GM19467 (cell line): ENCODE measurements around the gene EMC1.
"Not testable (repeated sequence)": the region's sequence is repeated elsewhere in the genome, so short reads cannot be mapped to it uniquely, and the experiment has no call there.

Experiments
- ATAC-seq: cut with Tn5 transposase; IDR thresholded peaks from one replicate; pipeline ENCODE4 v1.9.1; 2021; ENCODE audit warnings: mild to moderate bottlenecking, moderate library complexity; ENCODE audit not compliant: unreplicated experiment

Gene EMC1

DNA sequence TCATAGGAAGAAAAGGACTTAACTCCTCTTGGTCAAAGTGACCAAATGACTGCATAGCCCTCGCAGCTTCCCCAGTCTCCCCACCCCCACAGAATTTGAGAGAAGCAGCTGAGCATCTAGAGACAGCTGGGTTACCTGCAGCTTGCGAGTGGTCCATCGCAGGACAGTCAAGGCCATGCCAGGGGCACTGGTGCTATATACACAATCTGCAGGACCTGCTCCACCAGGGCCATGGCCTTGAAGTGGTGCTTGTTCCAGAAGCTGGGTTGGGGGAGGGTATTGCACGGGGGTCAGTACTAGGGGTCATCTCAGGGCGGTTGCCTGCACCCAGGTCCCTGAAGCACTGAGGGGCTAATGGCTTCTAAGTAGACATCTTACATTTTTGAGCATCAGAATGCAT, 10.7 kb upstream of the EMC1 start:
- ATAC-seq, result no peak

- no peak for ATAC-seq
Measured at GRCh38 chr1:19260211-19261138, 9.2 kb upstream of the EMC1 start.

DNA sequence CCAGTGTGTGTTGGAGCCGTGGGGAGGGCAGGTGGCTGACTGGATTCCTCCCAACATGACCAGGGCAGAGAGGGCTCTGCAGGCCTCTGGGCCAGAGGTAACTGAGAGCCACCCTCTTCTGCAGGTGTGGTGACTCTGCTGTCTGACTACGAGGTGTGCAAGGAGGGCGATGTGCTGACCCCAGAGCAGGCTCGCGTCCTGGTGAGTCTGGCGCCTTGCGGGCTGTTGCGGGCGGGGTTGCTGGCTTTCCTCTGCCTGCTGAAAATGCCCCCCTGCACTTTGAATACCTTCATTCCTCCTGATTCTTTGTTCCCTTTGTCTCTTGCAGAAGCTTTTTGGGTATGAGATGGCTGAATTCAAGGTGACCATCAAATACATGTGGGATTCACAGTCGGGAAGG, 7.0 kb upstream of the EMC1 start:
- ATAC-seq, result no peak

- ATAC-seq, result no peak
Measured at GRCh38 chr1:19257178-19257914, 6.0 kb upstream of the EMC1 start.

GRCh38 chr1:19256301-19256700, 5.0 kb upstream of the EMC1 start:
- ATAC-seq, result not testable (repeated sequence)

GRCh38 chr1:19255288-19255687, 4.0 kb upstream of the EMC1 start:
- ATAC-seq, result no peak

- ATAC-seq, result no peak
Measured at GRCh38 chr1:19254416-19254815, 3.1 kb upstream of the EMC1 start.

GRCh38 chr1:19250629-19251304, 557 bp downstream of the EMC1 start:
- ATAC-seq, result no peak

- ATAC-seq, result no peak
Measured at GRCh38 chr1:19240673-19241538, 10.4 kb downstream of the EMC1 start.

- ATAC-seq, result no peak
Measured at GRCh38 chr1:19239876-19240275, 11.4 kb downstream of the EMC1 start.

DNA sequence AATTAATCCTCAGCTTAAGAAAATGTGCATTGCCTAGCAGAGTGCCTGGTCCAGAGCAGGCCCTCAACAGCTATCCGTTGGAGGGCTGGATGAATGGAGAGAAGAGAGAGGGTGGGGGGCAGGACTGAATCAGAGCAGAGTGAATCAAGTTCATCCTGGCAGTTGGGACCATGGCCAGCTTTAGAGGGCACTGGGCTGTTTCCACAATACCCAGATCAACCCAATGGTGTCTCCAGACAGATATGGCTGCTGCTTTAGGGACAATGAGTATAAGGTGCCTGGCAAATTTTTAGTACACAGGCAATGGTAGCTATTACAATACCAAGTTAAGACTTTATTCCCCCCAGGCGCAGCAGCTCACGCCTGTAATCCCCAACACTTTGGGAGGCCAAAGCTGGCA, 17.1 kb downstream of the EMC1 start:
- ATAC-seq, result no peak

GRCh38 chr1:19232524-19232846, 18.8 kb downstream of the EMC1 start:
- ATAC-seq, result no peak

DNA sequence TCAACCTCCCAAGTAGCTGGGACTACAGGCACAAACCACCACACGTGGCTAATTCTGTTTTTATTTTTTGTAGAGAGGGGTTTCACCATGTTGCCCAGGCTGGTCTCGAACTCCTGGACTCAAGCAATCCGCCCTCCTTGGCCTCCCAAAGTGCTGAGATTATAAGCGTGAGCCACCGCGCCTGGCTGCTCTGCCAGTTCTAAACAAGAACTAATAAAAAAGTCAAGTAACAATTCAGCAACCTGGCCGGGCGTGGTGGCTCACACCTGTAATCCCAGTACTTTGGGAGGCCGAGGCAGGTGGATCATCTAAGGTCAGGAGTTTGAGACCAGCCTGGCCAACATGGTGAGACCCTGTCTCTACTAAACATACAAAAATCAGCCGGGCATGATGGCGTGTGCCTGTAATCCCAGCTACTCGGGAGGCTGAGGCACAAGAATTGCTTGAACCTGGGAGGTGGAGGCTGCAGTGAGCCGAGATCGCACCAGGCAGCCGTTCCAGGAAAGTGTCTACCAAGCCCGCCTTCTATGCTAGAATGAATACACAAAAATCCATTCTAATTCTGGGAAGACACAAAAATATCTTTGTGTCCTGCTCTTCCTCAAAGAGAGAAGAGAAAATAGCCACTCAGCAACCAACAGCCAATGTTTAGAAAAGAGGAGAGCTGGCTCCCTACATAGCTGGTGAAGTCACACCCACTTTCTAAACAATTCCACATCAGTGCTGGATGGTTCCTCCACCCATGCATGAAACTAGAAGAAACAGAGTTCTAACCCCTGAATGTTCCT, 19.4 kb downstream of the EMC1 start:
- ATAC-seq, result not testable (repeated sequence)

DNA sequence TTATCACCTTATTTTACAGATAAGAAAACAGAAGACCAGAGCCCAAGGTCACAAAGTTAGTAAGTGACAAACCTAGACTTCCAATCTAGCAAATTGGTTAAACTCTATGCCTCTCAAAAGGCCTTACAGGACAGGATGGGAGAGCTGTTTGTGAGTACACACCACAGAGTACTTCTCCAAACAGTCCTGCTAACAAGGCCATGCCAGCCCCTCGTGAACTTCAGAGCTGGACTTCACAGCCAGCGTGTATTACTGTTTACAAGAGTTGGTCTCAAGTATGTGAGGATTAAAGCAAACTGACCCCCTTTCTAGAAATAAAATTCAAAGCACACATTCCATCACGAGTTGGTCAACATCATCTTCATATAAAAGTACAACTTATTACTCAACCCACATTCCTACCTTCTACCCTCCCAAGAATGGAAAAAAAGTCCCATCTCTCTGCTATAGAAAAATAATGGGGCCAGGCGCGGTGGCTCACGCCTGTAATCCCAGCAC, 21.4 kb downstream of the EMC1 start:
- ATAC-seq, result no peak

DNA sequence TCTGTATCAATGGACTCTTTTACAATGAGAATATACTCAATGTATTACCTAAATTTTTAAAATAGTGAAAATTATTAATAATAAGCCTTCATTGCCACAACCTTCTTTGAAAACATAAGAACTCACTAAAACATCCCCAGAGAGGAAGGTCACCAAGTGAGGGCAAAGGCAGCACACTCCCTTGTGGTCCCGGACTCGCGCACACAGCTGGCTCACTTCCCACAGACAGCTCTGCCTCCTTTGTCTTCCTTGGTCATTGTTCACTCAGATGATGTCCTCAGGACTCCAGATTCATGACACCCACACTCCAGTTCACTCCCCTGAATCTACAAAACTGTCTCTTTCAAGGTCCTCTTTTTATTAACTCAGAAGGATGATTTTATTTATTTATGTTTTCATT, 22.1 kb downstream of the EMC1 start:
- ATAC-seq, result no peak

DNA sequence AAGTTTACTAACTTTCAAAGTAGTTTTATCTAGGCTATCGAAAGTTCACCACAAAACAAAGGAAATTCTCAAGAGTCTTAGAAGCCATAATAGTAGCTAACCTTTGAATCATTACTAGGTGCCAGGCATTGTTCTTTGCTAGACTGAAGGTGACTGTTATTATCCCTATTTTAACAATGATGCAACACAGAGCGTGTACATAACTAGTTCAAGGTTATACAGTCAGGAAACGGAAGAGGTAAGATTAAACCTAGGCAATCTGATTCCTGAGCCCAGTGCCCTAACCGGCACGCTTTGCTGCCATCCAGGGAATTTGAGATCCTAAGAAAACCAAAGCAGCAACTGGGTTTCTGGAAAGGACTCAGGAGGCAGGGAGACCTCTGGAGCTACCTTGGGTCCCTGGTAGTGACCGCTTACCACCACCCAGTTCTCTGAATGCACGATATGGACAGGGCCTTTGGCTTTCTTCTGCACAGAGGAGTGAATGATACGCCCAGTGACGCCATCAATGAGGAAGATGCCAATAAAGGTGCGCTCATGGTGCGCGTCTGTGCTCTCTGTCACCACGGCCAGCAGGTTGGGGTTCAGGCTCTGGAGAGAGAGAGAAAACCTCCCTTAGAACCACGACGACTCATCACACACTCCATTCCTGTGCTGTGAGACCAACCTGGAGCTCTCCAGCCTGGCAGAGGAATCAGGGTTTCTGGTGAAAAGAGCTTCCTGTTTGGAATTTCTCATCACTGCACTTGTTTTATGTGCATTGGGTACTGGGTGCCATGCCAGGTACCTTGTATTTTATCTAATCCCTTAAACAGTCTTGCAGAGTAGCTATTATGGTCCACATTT, 28.1 kb downstream of the EMC1 start:
- no peak for ATAC-seq

DNA sequence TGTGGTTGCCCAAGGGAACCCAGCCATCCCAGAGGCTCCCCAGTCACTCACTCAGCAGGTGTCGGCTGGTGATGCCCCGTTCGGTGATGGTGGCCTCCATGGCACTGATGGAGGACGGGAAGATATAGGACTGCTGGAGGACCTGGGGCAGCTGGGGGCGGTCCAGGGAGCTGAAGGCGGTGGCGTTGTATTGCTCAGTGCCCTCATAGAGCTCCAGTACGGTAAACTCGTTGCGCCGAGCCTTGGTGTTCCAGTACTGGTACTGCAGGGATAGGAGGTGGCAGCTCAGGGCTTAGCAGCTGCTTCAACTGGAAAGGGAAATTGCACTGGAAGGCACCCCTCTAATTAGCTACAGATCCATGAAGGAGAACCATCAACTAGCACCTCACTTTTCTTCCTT, 28.8 kb downstream of the EMC1 start:
- no peak for ATAC-seq

DNA sequence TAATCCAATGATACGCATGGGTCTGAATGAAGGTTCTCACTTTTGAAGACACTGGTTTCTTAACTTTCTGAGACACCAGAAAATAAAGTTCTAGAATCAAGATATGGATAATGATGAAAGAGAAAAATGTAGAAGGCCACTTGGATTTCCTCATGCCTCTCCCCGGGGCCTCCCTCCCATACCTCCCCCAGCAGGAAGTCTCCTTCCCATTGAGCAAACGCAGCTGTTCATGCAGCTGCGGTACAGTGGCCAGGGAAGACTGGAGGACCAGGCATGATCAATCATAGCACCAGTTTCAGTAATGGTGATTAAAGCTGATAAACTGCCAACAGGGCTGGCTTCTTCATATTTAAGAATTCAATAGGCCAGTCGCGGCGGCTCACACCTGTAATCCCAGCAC, 30.3 kb downstream of the EMC1 start:
- ATAC-seq, result no peak
